ENCODE data around the gene ADAMTS9. TPM values are rescaled to one million over a fixed set of nuclear protein-coding genes. Genes with fewer than 3 reads are reported as not detected.
"Not testable (repeated sequence)": the region's sequence is repeated elsewhere in the genome, so short reads cannot be mapped to it uniquely, and the experiment has no call there.

Gene ADAMTS9
- total and polyA plus RNA-seq, 2 experiments from 2014 or later = 0.31 to 0.81 TPM

GRCh38 chr3:64545239-64545638, 142.6 kb downstream of the ADAMTS9 start:
- H3K4me1 ChIP-seq (ENCODE audit: insufficient read depth); H3F3A ChIP-seq (replicated peaks; ENCODE audit: low read depth); H3K79me2 ChIP-seq (replicated peaks; ENCODE audit: insufficient read depth); DNase-seq (ENCODE audit: low spot score); H4K20me1 ChIP-seq (replicated peaks; ENCODE audit: insufficient read depth); H3K9me2 ChIP-seq (ENCODE audit: insufficient read depth); H3K27me3 ChIP-seq (ENCODE audit: insufficient read depth); H3K27ac Mint-ChIP-seq; H3K4me1 Mint-ChIP-seq; H3K27me3 Mint-ChIP-seq (ENCODE audit: insufficient read depth, low read depth, poor library complexity); H3K9me3 Mint-ChIP-seq; H2AFZ ChIP-seq; ATAC-seq; H3K4me3 ChIP-seq; H3K36me3 ChIP-seq (ENCODE audit: insufficient read depth); H3K4me2 ChIP-seq; H3K4me3 Mint-ChIP-seq; H3K36me3 Mint-ChIP-seq (ENCODE audit: low read depth); H3K27ac ChIP-seq (ENCODE audit: low read depth): not testable (repeated sequence)

- no peak for DNase-seq (ENCODE audit: low spot score)
- no peak overlapping the region for H3K27ac Mint-ChIP-seq
- no peak overlapping the region for H3K4me3 ChIP-seq
- no peaks in the 10 kb centered on the region; the same call in 2 of the 3 replicates for H3K9me3 Mint-ChIP-seq
- H3K4me2 ChIP-seq = no peak overlapping the region
- H3K36me3 ChIP-seq (ENCODE audit: insufficient read depth) = no peaks in the 10 kb centered on the region
- H3K36me3 Mint-ChIP-seq (ENCODE audit: low read depth) = no peaks in the 10 kb centered on the region
- no peak overlapping the region for H3K27ac ChIP-seq (ENCODE audit: low read depth)
- no peaks in the 10 kb centered on the region for H3F3A ChIP-seq (replicated peaks; ENCODE audit: low read depth)
- ATAC-seq = no peak
- H3K4me3 Mint-ChIP-seq = no peak overlapping the region
- no peaks in the 10 kb centered on the region for H3K9me2 ChIP-seq (ENCODE audit: insufficient read depth)
- H4K20me1 ChIP-seq (replicated peaks; ENCODE audit: insufficient read depth) = no peaks in the 10 kb centered on the region
- H3K4me1 ChIP-seq (ENCODE audit: insufficient read depth) = no peaks in the 10 kb centered on the region
- H2AFZ ChIP-seq = no peak overlapping the region
- H3K27me3 ChIP-seq (ENCODE audit: insufficient read depth) = no peaks in the 10 kb centered on the region
- H3K4me1 Mint-ChIP-seq = no peaks in the 10 kb centered on the region; the same call in 2 of the 3 replicates
- no peaks in the 10 kb centered on the region for H3K79me2 ChIP-seq (replicated peaks; ENCODE audit: insufficient read depth)
- H3K27me3 Mint-ChIP-seq (ENCODE audit: insufficient read depth, low read depth, poor library complexity) = no peaks in the 10 kb centered on the region
- TF ChIP-seq ETS1 (IDR thresholded peaks at IDR 0.05) (no peak), ZNF462 (CRISPR knock-in tag; IDR thresholded peaks at IDR 0.05) (no peak), NANOG (IDR thresholded peaks at IDR 0.05; ENCODE audit: borderline replicate concordance) (no peak), JUNB (IDR thresholded peaks at IDR 0.05; ENCODE audit: unreplicated experiment) (no peak), CTCF (conservative IDR thresholded peaks at IDR 0.05; ENCODE audit: low read depth in 2 of 2) (no peak), ZNF331 (CRISPR knock-in tag; IDR thresholded peaks at IDR 0.05; ENCODE audit: low read depth) (no peak), EZH2 (IDR thresholded peaks at IDR 0.05; ENCODE audit: low read depth, unreplicated experiment) (no peak), REST (IDR thresholded peaks at IDR 0.05; ENCODE audit: unreplicated experiment) (no peak), ZNF114 (CRISPR knock-in tag; IDR thresholded peaks at IDR 0.05) (no peak), CREB1 (CRISPR knock-in tag; IDR thresholded peaks at IDR 0.05; ENCODE audit: low read depth) (no peak)
These were observed 146.0 kb downstream of the ADAMTS9 start for GRCh38 chr3:64541803-64542202.
